22Rv1 (cell line): ENCODE data around the gene SYVN1.

Source experiments
- ZFX ChIP-seq: fragments of 450-650 bp; IDR thresholded peaks from 2 replicates; pipeline ENCODE4 v1.6.1; 2017; ENCODE audit warnings: antibody characterized with exemption, borderline replicate concordance
- TF ChIP-seq, protein P1 (sequence below): fragments of 450-650 bp; IDR thresholded peaks from 2 replicates; pipeline ENCODE4 v1.5.1; 2017; ENCODE audit warnings: mild to moderate bottlenecking

DNA sequence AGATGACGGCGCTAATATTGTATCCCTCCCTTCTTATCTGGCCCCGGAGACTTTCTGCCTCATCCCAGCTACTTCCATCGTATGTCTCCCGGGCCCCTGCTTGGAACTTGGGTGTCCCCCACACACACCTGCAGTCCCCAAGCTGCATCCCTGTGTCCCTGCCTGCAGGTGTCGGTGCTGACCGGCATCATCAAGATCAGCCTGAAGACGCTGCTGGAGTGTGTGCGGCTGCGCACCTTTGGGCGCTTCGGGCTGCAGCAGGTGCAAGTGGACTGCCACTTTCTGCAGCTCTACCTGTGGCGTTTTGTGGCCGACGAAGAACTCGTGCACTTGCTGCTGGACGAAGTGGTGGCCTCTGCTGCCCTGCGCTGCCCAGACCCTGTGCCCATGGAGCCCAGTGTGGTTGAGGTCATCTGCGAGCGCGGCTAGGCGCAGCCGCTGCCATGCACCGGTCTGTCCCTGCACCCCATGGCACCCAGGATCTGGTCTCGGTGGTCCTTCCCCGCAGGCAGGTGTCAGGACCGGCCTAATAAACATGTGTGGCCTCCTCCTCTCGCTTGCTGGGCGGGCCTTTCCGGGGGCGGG lies 23.1 kb downstream of the SYVN1 start:
- TF ChIP-seq, protein P1, sequence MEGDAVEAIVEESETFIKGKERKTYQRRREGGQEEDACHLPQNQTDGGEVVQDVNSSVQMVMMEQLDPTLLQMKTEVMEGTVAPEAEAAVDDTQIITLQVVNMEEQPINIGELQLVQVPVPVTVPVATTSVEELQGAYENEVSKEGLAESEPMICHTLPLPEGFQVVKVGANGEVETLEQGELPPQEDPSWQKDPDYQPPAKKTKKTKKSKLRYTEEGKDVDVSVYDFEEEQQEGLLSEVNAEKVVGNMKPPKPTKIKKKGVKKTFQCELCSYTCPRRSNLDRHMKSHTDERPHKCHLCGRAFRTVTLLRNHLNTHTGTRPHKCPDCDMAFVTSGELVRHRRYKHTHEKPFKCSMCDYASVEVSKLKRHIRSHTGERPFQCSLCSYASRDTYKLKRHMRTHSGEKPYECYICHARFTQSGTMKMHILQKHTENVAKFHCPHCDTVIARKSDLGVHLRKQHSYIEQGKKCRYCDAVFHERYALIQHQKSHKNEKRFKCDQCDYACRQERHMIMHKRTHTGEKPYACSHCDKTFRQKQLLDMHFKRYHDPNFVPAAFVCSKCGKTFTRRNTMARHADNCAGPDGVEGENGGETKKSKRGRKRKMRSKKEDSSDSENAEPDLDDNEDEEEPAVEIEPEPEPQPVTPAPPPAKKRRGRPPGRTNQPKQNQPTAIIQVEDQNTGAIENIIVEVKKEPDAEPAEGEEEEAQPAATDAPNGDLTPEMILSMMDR: no peak
- no peak for TF ChIP-seq ZFX
